ENCODE measurements around the gene FBXO30.

FBXO30 gene

DNA sequence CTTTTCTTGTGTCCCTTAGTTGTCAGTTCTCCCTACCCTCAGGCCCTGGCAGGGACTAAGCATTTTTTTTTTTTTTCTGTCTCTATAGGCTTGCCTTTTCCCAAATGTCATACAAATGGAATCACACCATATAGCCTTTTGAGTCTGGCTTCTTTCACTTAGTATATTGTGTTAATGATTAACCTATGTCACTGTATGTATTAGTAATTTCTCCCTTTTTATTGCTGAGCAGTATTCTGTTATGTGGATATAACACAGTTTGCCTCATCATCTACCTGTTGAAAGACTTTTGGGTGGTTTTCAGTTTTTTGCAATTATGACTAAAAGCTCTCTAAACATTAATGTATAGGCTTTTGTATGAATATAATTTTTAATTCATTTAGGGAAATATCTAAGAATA, 16.0 kb upstream of the FBXO30 start:
- Mint-ChIP-seq H3K36me3 (ENCODE audit: low read depth) (no peaks in the 10 kb centered on the region), H3K9me3 (no peaks in the 10 kb centered on the region), H3K4me3 (no peak overlapping the region), H3K4me1 (ENCODE audit: low read depth) (no peaks in the 10 kb centered on the region), H3K27me3 (ENCODE audit: low read depth) (no peaks in the 10 kb centered on the region), H3K27ac (no peak overlapping the region)
- DNase-seq (ENCODE audit: low spot score) = no peak

DNA sequence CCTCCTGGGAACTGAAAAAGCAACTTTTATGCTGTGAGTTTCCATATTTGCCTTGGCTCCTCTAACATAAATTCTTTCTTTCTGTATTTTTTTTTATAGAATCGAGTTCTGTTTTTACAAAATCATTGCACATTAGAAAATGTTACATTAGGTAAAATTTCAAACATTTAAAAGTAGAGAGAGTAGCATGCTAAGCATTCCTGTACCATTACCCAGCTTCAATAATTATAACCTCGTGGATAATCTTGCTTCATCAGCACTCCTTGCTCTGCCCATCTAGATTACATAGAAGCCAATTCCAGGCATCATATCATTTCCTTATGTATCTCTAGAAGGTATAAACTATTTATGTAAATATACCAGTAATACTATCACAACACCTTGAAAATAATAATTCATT, 15.4 kb upstream of the FBXO30 start:
- no peak for DNase-seq (ENCODE audit: low spot score)
- no peaks in the 10 kb centered on the region for H3K9me3 Mint-ChIP-seq
- H3K27me3 Mint-ChIP-seq (ENCODE audit: low read depth) = no peaks in the 10 kb centered on the region
- no peak overlapping the region for H3K4me3 Mint-ChIP-seq
- no peaks in the 10 kb centered on the region for H3K36me3 Mint-ChIP-seq (ENCODE audit: low read depth)
- H3K27ac Mint-ChIP-seq = no peak overlapping the region
- no peaks in the 10 kb centered on the region for H3K4me1 Mint-ChIP-seq (ENCODE audit: low read depth)

DNA sequence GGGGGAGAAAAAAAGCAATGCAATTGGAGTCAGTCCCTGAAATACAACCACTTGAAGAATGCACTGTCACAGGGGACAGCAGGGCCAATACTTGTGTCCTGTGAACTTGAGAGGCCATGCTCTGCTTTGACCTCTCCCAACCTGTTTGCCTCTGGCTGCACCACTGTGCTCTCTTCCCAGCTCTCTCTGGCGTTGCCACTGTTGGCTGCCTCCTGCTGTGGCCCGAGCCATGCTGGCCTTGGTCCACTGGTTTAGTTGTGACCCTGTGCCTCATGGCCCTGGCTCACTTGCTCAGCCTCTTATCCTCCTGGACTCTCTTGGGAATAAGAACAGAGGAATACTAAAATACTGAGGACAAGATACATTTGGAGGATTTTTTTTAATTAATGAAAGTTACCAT, 14.5 kb upstream of the FBXO30 start:
- Mint-ChIP-seq H3K27me3 (ENCODE audit: low read depth) (no peaks in the 10 kb centered on the region), H3K9me3 (no peaks in the 10 kb centered on the region), H3K27ac (no peak overlapping the region), H3K4me3 (no peak overlapping the region), H3K4me1 (ENCODE audit: low read depth) (no peaks in the 10 kb centered on the region), H3K36me3 (ENCODE audit: low read depth) (no peaks in the 10 kb centered on the region)
- DNase-seq (ENCODE audit: low spot score) = no peak

DNA sequence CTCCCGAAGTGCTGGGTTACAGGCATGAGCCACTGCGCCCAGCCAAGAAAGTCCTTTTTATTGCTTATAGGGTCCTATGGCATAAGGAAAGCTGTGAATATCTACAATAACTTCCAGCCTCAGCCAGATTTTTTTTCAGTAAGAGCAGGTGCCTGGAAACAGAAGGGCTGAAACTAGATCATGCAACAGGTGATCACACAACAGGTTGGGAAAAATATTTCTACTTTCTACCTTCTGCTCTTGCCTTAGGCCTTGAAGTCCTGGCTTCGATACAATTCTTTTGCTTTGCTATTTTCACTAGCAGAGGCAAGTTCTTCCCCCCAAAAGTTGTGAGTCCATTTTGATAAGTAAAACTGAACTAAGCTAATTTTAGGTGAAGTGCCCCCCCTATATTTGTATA, 9.7 kb upstream of the FBXO30 start:
- H3K27ac Mint-ChIP-seq = no peak overlapping the region
- H3K9me3 Mint-ChIP-seq = no peaks in the 10 kb centered on the region
- peaks cover 12% of the 10 kb centered on the region for H3K4me1 Mint-ChIP-seq (ENCODE audit: low read depth)
- no peak for DNase-seq (ENCODE audit: low spot score)
- H3K27me3 Mint-ChIP-seq (ENCODE audit: low read depth) = no peaks in the 10 kb centered on the region
- peaks cover 7% of the 10 kb centered on the region for H3K36me3 Mint-ChIP-seq (ENCODE audit: low read depth)
- H3K4me3 Mint-ChIP-seq = no peak overlapping the region

DNA sequence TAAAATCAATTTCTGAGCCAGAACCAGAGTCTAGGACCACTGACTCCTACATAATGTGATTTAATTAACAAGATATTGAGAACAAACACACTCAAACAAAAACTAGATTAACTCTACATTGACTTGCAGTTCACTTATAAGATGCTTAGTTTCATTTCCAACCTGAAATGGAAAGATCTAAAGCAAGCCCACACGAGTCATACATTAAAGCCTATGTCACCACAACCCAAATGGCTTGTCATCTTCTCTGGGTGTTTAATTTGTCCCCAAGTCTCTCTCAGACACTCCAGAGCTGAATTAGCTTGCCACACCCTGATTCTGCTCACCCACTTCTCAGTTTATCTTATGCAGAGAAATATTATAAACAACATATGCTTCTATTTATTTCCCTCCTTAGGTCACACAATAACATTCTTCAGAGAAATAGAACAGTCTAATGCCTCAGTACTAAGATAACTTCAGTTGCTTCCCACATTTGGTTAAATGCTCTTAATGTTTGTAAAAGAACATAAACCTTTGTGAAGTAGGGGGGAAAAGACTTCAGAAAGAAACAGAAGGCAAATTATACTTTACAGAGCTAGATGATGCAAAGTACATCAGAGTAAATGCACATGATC, 8.8 kb upstream of the FBXO30 start:
- no peak for DNase-seq (ENCODE audit: low spot score)
- peaks cover 7% of the 10 kb centered on the region for H3K36me3 Mint-ChIP-seq (ENCODE audit: low read depth)

DNA sequence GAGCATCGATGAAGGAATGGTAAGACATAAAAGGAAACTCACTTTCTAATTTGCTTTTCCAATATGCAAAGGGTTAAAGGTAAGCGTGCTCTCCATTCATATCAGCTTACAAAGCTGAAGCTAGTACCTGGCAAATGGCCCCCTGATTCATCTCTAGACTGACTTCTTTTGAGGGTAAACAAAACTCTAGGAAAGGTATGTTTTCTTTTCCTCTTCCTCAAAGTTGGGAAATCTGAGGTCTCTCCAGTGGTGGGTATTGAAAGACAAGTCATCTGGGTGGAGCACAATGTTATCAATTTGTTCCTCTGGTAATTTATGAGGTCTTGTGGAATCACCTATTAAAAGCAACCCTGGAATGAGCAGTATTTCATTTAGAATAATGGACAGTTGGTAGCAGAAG, 7.9 kb upstream of the FBXO30 start:
- Mint-ChIP-seq H3K27ac (no peak overlapping the region), H3K9me3 (no peaks in the 10 kb centered on the region), H3K36me3 (ENCODE audit: low read depth) (peaks cover 7% of the 10 kb centered on the region), H3K27me3 (ENCODE audit: low read depth) (no peaks in the 10 kb centered on the region), H3K4me3 (no peak overlapping the region), H3K4me1 (ENCODE audit: low read depth) (peaks cover 18% of the 10 kb centered on the region)
- no peak for DNase-seq (ENCODE audit: low spot score)

More for the DNA sequence above, 8.8 kb upstream of the FBXO30 start:
- H3K4me1 Mint-ChIP-seq (ENCODE audit: low read depth) = peaks cover 15% of the 10 kb centered on the region
- no peaks in the 10 kb centered on the region for H3K9me3 Mint-ChIP-seq
- no peak overlapping the region for H3K27ac Mint-ChIP-seq
- H3K4me3 Mint-ChIP-seq = no peak overlapping the region
- H3K27me3 Mint-ChIP-seq (ENCODE audit: low read depth) = no peaks in the 10 kb centered on the region

DNA sequence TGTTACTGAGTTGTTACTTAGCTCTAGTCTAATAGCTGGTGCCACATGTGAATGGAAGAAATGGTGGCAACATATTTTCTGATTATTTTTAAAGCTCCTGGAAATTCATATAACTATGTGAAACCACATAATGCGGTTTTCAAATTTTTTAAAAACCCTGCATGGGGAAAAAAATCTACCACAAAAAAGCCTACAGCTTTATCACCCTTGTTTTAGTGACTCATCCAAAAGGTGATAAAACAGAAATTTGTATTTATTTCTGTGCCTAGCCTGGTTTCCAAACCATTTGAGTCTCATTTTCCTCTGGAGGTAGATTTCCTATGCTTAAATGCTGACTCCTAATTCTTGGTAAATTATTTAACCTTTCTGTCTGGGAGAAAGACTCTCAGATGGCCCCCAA, 5.4 kb upstream of the FBXO30 start:
- Mint-ChIP-seq H3K36me3 (ENCODE audit: low read depth) (peaks cover 7% of the 10 kb centered on the region), H3K4me3 (no peak overlapping the region), H3K27ac (no peak overlapping the region), H3K9me3 (no peaks in the 10 kb centered on the region), H3K4me1 (ENCODE audit: low read depth) (peaks cover 29% of the 10 kb centered on the region), H3K27me3 (ENCODE audit: low read depth) (no peaks in the 10 kb centered on the region)
- no peak for DNase-seq (ENCODE audit: low spot score)

DNA sequence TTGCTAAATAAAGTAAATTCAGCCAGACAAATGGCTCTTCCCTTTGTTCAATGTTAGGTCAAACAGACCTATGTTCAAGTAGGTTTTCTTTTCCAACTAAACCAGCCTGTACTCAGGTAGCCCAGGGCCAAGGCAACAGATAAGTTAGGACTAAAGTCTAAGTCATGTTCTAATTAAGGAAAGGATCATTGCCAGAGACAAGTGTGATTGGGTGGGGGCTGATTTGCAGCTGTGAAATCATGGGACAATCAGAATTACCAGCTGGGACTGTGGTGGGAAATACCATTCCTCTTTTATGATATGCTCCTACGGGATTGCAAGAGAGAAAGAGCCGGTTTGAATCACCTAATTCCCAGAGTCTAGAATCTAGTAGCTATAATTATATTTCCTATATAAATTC, 4.2 kb upstream of the FBXO30 start:
- peaks cover 7% of the 10 kb centered on the region for H3K36me3 Mint-ChIP-seq (ENCODE audit: low read depth)
- no peaks in the 10 kb centered on the region for H3K27me3 Mint-ChIP-seq (ENCODE audit: low read depth)
- no peak overlapping the region for H3K4me3 Mint-ChIP-seq
- DNase-seq (ENCODE audit: low spot score) = no peak
- H3K9me3 Mint-ChIP-seq = no peaks in the 10 kb centered on the region
- no peak overlapping the region for H3K27ac Mint-ChIP-seq
- H3K4me1 Mint-ChIP-seq (ENCODE audit: low read depth) = peaks cover 29% of the 10 kb centered on the region

DNA sequence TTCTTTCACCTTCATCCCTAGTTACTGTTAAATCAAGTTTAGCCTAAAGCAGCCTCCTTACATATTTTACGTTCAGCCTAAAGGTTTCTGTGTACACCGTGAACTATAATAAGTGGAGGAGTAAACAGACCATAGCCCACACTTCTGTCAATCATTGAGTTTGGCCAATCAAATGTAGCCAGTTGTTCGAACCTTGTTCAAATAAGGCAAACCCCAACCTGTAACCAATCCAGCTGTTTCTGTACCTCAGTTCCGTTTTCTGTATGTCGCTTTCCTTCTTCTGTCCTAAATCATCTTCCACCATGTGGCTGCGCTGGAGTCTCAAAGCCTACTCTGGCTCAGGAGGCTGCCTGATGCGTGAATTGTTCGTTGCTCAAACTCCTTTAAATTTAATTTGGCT, 1.8 kb upstream of the FBXO30 start:
- Mint-ChIP-seq H3K4me3 (peak overlapping the region; percentile 94), H3K36me3 (ENCODE audit: low read depth) (peaks cover 5% of the 10 kb centered on the region), H3K4me1 (ENCODE audit: low read depth) (peaks cover 34% of the 10 kb centered on the region), H3K27ac (peak overlapping the region; percentile 11), H3K27me3 (ENCODE audit: low read depth) (no peaks in the 10 kb centered on the region), H3K9me3 (no peaks in the 10 kb centered on the region)
- DNase-seq (ENCODE audit: low spot score) = no peak

DNA sequence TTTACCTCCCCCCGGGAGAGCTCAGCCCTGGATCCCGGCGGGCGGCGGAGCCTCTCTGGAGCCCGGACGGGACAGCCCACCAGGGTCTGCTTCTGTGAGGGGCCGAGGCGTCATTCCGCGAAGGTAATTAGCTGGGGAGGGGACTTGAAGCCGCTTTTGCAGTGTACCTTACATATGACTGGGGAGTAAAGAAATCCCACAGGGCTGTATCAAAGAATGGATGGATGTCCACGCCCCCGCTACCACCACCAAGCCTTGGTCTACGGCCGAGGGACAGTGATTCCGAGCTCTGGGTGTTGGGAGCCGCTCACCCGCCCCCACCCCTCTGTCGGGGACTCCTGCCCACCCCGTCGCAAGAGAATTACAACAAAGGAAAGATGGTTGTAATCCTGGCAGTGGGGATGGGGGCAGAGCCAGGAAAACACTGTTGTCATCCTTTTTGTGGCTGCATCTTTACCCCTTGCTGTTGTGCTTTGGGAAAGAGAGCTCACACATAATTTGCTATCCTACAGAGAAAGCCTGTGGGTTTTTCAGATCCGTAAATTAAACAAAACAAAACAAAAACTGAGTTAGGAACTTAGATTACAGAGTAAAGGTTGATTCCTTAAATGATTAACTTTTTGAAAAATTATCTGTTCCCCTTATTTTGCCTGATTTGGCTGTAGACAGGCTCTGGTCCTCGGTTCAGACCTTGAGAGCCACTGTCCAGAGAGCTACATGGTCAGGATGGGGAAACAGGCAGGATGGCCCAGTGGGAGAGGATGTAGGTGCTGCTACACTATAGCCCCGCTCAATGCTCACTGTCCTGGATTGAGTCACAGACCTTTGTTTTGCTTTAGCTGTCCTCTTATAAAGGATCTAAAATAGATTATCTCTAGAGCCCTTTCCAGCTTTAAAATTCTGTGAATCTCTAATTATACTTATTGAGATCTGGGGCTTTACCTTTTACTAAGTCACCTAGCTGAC, 997 bp upstream of the FBXO30 start:
- Mint-ChIP-seq H3K4me3 (peak overlapping the region; percentile 94), H3K36me3 (ENCODE audit: low read depth) (peaks cover 3% of the 10 kb centered on the region), H3K4me1 (ENCODE audit: low read depth) (peaks cover 37% of the 10 kb centered on the region), H3K9me3 (no peaks in the 10 kb centered on the region), H3K27ac (peak overlapping the region; percentile 93), H3K27me3 (ENCODE audit: low read depth) (no peaks in the 10 kb centered on the region)
- no peak for DNase-seq (ENCODE audit: low spot score)

DNA sequence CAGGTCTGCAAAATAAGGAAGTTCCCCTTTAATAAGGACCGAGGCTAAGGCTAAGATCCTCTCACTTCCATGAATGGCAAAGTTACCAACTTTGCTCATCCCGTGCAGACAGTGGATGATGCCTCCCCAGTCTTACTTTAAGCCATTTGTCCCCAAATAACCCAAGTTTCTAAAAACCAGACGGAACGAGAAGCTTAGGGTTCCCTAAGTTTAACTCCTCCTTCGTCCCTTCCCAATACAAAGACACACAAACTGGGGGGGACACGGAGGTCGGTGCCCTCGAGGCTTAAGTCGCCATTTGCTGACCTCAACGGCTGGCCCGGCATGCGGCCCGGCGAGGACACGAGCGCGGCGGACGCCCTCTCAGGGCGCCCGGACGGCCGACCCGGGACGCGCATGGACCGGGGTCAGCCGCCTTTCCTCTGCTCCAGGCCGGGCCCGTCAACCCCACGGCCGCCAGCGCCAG, 527 bp downstream of the FBXO30 start:
- no peaks in the 10 kb centered on the region for H3K9me3 Mint-ChIP-seq
- peaks cover 1% of the 10 kb centered on the region for H3K36me3 Mint-ChIP-seq (ENCODE audit: low read depth)
- H3K27ac Mint-ChIP-seq = peak overlapping the region; percentile 83
- H3K27me3 Mint-ChIP-seq (ENCODE audit: low read depth) = no peaks in the 10 kb centered on the region
- peak; percentile 7 for DNase-seq (ENCODE audit: low spot score)
- H3K4me1 Mint-ChIP-seq (ENCODE audit: low read depth) = peaks cover 36% of the 10 kb centered on the region
- H3K4me3 Mint-ChIP-seq = peak overlapping the region; percentile 86

DNA sequence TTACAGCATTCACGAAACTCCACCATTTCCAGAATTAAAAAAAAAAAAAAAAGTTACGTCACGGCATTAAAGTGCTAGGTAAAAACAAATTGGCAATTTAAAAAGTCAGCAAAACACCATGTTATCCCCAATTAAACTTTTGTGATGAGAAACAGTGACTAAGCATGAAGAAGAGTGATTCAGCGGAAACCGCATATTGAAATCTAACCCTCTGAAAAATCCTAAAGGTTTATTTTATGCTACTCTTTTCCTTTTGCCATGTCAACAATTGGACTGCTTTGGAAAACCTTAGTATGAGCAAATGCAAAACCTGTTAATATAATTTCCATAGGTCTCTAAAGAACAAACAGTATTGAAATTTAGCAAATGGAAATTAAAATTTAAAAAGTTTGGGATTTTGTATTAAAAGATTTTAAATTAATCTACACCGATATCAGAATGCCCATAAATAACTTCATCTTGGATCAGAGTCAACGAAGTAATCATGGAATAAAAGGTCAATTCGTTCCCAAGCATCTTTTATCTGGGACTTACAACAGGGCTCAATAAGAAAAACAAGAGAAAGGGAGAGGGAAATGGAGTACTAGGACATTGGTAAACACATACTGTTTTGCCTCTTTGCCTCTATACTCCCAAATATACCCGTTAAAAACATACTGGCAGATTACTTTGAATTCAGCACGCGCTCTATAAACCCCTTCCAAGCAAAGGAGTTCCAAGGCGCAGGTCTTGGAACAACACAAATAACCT, 1.1 kb downstream of the FBXO30 start:
- H3K36me3 Mint-ChIP-seq (ENCODE audit: low read depth) = peaks cover 2% of the 10 kb centered on the region
- peak overlapping the region; percentile 86 for H3K4me3 Mint-ChIP-seq
- H3K27ac Mint-ChIP-seq = peak overlapping the region; percentile 83
- no peaks in the 10 kb centered on the region for H3K9me3 Mint-ChIP-seq
- H3K4me1 Mint-ChIP-seq (ENCODE audit: low read depth) = peaks cover 34% of the 10 kb centered on the region
- DNase-seq (ENCODE audit: low spot score) = no peak
- H3K27me3 Mint-ChIP-seq (ENCODE audit: low read depth) = no peaks in the 10 kb centered on the region

DNA sequence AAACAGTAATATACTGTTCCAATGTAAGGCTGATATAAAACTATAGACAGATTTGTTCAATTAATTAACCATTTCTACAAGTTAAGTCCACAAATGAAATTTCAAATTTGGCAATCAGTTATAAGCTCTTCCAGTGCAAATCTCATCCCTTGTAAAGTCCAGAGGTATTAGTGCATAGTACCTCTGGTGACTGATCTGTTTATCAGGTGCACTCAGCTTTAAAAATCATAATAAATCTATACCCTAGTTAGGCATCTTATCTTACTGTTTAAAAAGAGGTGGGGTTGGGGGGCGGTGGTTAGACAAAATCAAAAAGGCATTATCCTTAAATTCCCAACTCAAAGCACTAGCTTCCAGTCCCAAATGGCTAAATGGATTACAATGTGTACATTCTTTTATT, 2.9 kb downstream of the FBXO30 start:
- no peak for DNase-seq (ENCODE audit: low spot score)
- no peaks in the 10 kb centered on the region for H3K9me3 Mint-ChIP-seq
- peaks cover 3% of the 10 kb centered on the region for H3K36me3 Mint-ChIP-seq (ENCODE audit: low read depth)
- H3K27ac Mint-ChIP-seq = no peak overlapping the region
- H3K4me1 Mint-ChIP-seq (ENCODE audit: low read depth) = peaks cover 28% of the 10 kb centered on the region
- no peaks in the 10 kb centered on the region for H3K27me3 Mint-ChIP-seq (ENCODE audit: low read depth)
- H3K4me3 Mint-ChIP-seq = no peak overlapping the region

DNA sequence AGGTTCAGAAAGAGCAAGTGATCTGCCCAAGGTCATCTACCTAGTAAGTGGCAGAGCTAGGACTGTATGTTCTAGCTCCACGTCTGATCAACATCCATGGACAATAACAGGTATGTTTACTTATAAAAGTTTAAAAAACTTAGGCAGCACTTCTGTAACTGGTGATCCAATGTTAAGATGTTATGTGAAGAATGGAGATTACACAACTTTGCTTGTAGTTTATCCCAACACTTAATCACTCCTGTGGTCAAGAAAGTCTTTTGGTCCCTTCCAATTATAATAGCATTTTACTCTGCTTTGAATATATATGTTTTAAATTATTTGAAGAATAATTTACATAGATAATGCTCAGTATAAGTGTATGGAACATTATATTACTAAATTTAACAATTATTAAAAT, 4.8 kb downstream of the FBXO30 start:
- no peak overlapping the region for H3K27ac Mint-ChIP-seq
- no peaks in the 10 kb centered on the region for H3K9me3 Mint-ChIP-seq
- no peak overlapping the region for H3K4me3 Mint-ChIP-seq
- no peak for DNase-seq (ENCODE audit: low spot score)
- peaks cover 16% of the 10 kb centered on the region for H3K36me3 Mint-ChIP-seq (ENCODE audit: low read depth)
- H3K27me3 Mint-ChIP-seq (ENCODE audit: low read depth) = no peaks in the 10 kb centered on the region
- H3K4me1 Mint-ChIP-seq (ENCODE audit: low read depth) = peaks cover 20% of the 10 kb centered on the region

All from T-helper 2 cell treated with Interferon-gamma antibody and Interleukin-4, amounts not matched to agents 5 μg/mL and 100 μg/mL, for 36 hours (primary cell).